Astrocyte (in vitro differentiated cells and primary cell): Measurements from ENCODE around the gene GRAP2. TPM values are rescaled to one million over a fixed set of nuclear protein-coding genes. Genes with fewer than 3 reads are reported as not detected.
"Not testable (repeated sequence)": the region's sequence is repeated elsewhere in the genome, so short reads cannot be mapped to it uniquely, and the experiment has no call there.

Experiments
- DNase-seq: peaks from one replicate; pipeline ENCODE4 v3.0.0-alpha.2; 2010; ENCODE audit warnings: low read depth
- FAIRE-seq: peaks from 2 replicates; lab custom pipeline; 2011; peaks lifted over from hg19 to GRCh38; lab: Jason Lieb, UNC
- H2AFZ ChIP-seq: 2 replicates; pipeline ENCODE4 v1.6.0; 2012; ENCODE audit warnings: low read depth, low read length, inconsistent platforms
- H3K27ac ChIP-seq: 2 replicates; pipeline ENCODE4 v1.5.1; 2011; ENCODE audit warnings: low read depth, low read length, inconsistent platforms
- H3K27me3 ChIP-seq: 2 replicates; pipeline ENCODE4 v1.6.0; 2011; ENCODE audit warnings: low read length, inconsistent platforms; ENCODE audit not compliant: insufficient read depth
- H3K36me3 ChIP-seq: 2 replicates; pipeline ENCODE4 v1.5.1; 2011; ENCODE audit warnings: low read length, inconsistent platforms; ENCODE audit not compliant: insufficient read depth
- H3K4me1 ChIP-seq: 2 replicates; pipeline ENCODE4 v1.5.1; 2011; ENCODE audit warnings: low read length, inconsistent platforms; ENCODE audit not compliant: insufficient read depth
- H3K4me2 ChIP-seq: 2 replicates; pipeline ENCODE4 v1.6.0; 2012; ENCODE audit warnings: low read length, inconsistent platforms
- H3K4me3 ChIP-seq: 2 replicates; pipeline ENCODE4 v1.5.1; 2011; ENCODE audit warnings: low read depth, mild to moderate bottlenecking, low read length, inconsistent platforms; ENCODE audit not compliant: insufficient read depth
- H3K79me2 ChIP-seq: 2 replicates; pipeline ENCODE4 v1.6.0; 2012; ENCODE audit warnings: mild to moderate bottlenecking, low read length, inconsistent platforms; ENCODE audit not compliant: insufficient read depth
- H3K9ac ChIP-seq: 2 replicates; pipeline ENCODE4 v1.6.0; 2012; ENCODE audit warnings: mild to moderate bottlenecking, low read length, inconsistent platforms
- H3K9me3 ChIP-seq: 2 replicates; pipeline ENCODE4 v1.5.1; 2012; ENCODE audit warnings: low read depth, mild to moderate bottlenecking, low read length, inconsistent platforms; ENCODE audit not compliant: insufficient read depth
- H4K20me1 ChIP-seq: 2 replicates; pipeline ENCODE4 v1.6.0; 2012; ENCODE audit warnings: low read length, inconsistent platforms; ENCODE audit not compliant: insufficient read depth
- H3K27ac Mint-ChIP-seq: one replicate; pipeline ENCODE4 v1.8.0; 2021; ENCODE audit warnings: mild to moderate bottlenecking, mixed read lengths; ENCODE audit not compliant: unreplicated experiment
- H3K27me3 Mint-ChIP-seq: one replicate; pipeline ENCODE4 v1.8.0; 2021; ENCODE audit warnings: low read depth, mixed read lengths; ENCODE audit not compliant: unreplicated experiment
- H3K36me3 Mint-ChIP-seq: one replicate; pipeline ENCODE4 v1.8.0; 2021; ENCODE audit warnings: low read depth, mixed read lengths; ENCODE audit not compliant: unreplicated experiment
- H3K4me1 Mint-ChIP-seq: one replicate; pipeline ENCODE4 v1.8.0; 2021; ENCODE audit warnings: low read depth, mixed read lengths; ENCODE audit not compliant: unreplicated experiment
- H3K4me3 Mint-ChIP-seq: one replicate; pipeline ENCODE4 v1.8.0; 2021; ENCODE audit warnings: mild to moderate bottlenecking, moderate library complexity, mixed read lengths; ENCODE audit not compliant: unreplicated experiment
- H3K9me3 Mint-ChIP-seq: one replicate; pipeline ENCODE4 v1.8.0; 2021; ENCODE audit warnings: mild to moderate bottlenecking, mixed read lengths; ENCODE audit not compliant: unreplicated experiment
- EZH2 ChIP-seq: IDR thresholded peaks from 2 replicates; pipeline ENCODE4 v1.6.1; 2012; ENCODE audit warnings: mild to moderate bottlenecking, low read length, inconsistent platforms; ENCODE audit not compliant: insufficient read depth
- total RNA-seq: library from RNA; stranded (reverse); gene quantifications from 2 replicates; pipeline ENCODE4 v1.2.1, GENCODE V29; 2021
- TF ChIP-seq, protein P1 (sequence below): IDR thresholded peaks from 2 replicates; pipeline ENCODE4 v1.5.1; 2011; ENCODE audit warnings: low read depth, mild to moderate bottlenecking, inconsistent platforms, low read length, moderate library complexity; ENCODE audit not compliant: insufficient read depth

Gene GRAP2
- total RNA-seq, 1 donor from 2014 or later, result 0.23 TPM

DNA sequence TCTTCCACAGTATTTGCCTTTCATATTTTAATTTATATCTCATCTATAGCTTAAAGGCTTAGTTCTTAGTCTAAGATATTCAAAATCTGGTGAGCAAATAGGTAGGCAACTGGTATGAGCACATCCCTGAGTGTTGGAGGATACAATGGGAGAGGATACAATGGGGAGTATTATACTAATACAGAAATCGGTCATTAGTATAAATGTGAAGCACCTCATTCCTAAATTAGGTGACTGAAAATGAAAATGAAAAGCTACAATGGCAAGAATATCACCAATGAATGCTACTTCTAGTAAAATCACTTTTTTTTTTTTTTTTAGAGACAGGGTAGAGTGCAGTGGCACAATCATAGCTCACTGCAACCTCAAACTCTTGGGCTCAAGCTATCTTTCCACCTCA, 28.3 kb upstream of the GRAP2 start:
- H2AFZ ChIP-seq, result no peak overlapping the region
- DNase-seq (no peak), FAIRE-seq (no peak)
- no peak overlapping the region for H3K9ac ChIP-seq
- peaks cover 2% of the 10 kb centered on the region for H3K27me3 ChIP-seq
- H3K4me1 Mint-ChIP-seq, result peaks cover 2% of the 10 kb centered on the region
- TF ChIP-seq, protein P1, sequence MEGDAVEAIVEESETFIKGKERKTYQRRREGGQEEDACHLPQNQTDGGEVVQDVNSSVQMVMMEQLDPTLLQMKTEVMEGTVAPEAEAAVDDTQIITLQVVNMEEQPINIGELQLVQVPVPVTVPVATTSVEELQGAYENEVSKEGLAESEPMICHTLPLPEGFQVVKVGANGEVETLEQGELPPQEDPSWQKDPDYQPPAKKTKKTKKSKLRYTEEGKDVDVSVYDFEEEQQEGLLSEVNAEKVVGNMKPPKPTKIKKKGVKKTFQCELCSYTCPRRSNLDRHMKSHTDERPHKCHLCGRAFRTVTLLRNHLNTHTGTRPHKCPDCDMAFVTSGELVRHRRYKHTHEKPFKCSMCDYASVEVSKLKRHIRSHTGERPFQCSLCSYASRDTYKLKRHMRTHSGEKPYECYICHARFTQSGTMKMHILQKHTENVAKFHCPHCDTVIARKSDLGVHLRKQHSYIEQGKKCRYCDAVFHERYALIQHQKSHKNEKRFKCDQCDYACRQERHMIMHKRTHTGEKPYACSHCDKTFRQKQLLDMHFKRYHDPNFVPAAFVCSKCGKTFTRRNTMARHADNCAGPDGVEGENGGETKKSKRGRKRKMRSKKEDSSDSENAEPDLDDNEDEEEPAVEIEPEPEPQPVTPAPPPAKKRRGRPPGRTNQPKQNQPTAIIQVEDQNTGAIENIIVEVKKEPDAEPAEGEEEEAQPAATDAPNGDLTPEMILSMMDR, result no peak
- TF ChIP-seq EZH2, result no peak
- no peak overlapping the region for H3K27ac ChIP-seq
- no peak overlapping the region for H3K27ac Mint-ChIP-seq
- no peaks in the 10 kb centered on the region for H3K27me3 Mint-ChIP-seq
- H3K79me2 ChIP-seq, result no peaks in the 10 kb centered on the region
- H3K4me3 ChIP-seq, result no peak overlapping the region
- no peaks in the 10 kb centered on the region for H3K4me1 ChIP-seq
- no peaks in the 10 kb centered on the region for H3K36me3 ChIP-seq
- no peak overlapping the region for H3K4me2 ChIP-seq
- H3K4me3 Mint-ChIP-seq, result no peak overlapping the region
- no peaks in the 10 kb centered on the region for H4K20me1 ChIP-seq
- H3K36me3 Mint-ChIP-seq, result no peaks in the 10 kb centered on the region
- H3K9me3 Mint-ChIP-seq, result no peaks in the 10 kb centered on the region
- H3K9me3 ChIP-seq, result no peaks in the 10 kb centered on the region

DNA sequence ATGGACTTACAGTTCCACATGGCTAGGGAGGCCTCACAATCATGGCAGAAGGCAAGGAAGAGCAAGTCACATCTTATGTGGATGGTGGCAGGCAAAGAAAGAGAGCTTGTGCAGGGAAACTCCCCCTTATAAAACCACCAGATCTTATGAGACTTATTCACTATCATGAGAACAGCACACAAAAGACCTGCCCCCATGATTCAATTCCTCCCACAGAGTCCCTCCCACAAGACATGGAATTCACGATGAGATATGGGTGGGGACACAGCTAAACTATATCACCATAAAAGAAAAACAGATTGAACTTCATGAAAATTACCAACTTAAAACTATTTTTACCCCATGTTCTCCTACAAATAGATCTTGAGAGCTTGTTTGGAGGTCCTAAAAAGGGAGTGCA, 26.9 kb upstream of the GRAP2 start:
- DNase-seq (no peak), FAIRE-seq (no peak)
- Mint-ChIP-seq H3K9me3 (no peaks in the 10 kb centered on the region), H3K27me3 (no peaks in the 10 kb centered on the region), H3K4me1 (no peaks in the 10 kb centered on the region), H3K36me3 (no peaks in the 10 kb centered on the region), H3K27ac (no peak overlapping the region), H3K4me3 (no peak overlapping the region)
- Histone ChIP-seq H3K27ac (no peak overlapping the region), H3K4me2 (no peak overlapping the region), H3K27me3 (peaks cover 2% of the 10 kb centered on the region), H3K4me3 (no peak overlapping the region), H3K79me2 (no peaks in the 10 kb centered on the region), H3K4me1 (no peaks in the 10 kb centered on the region), H4K20me1 (no peaks in the 10 kb centered on the region), H3K9ac (no peak overlapping the region), H3K9me3 (no peaks in the 10 kb centered on the region), H2AFZ (no peak overlapping the region), H3K36me3 (no peaks in the 10 kb centered on the region)
- no peak for TF ChIP-seq EZH2
- TF ChIP-seq, protein P1, result no peak

DNA sequence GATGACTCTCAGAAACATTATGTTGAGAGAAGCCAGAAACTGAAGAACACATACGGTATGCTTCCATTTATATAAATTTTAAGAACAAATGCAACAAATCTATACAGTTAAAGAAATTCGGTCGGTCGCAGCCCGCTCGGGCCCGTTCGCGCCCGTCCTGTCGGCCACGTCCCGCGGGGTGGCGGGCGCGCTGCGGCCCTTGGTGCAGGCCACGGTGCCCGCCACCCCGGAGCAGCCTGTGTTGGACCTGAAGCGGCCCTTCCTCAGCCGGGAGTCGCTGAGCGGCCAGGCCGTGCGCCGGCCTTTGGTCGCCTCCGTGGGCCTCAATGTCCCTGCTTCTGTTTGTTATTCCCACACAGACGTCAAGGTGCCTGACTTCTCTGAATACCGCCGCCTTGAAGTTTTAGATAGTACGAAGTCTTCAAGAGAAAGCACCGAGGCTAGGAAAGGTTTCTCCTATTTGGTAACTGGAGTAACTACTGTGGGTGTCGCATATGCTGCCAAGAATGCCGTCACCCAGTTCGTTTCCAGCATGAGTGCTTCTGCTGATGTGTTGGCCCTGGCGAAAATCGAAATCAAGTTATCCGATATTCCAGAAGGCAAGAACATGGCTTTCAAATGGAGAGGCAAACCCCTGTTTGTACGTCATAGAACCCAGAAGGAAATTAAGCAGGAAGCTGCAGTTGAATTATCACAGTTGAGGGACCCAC, 25.6 kb upstream of the GRAP2 start:
- FAIRE-seq, H2AFZ ChIP-seq, H3K27me3 Mint-ChIP-seq, H3K27ac ChIP-seq, H3K4me3 ChIP-seq, H3K4me3 Mint-ChIP-seq, H3K4me1 ChIP-seq, H3K9me3 Mint-ChIP-seq, H3K9me3 ChIP-seq, H3K4me1 Mint-ChIP-seq, DNase-seq, H3K36me3 Mint-ChIP-seq, H3K27me3 ChIP-seq, H4K20me1 ChIP-seq, H3K36me3 ChIP-seq, H3K4me2 ChIP-seq, H3K9ac ChIP-seq, H3K27ac Mint-ChIP-seq, H3K79me2 ChIP-seq: not testable (repeated sequence)
